Spleen (tissue), 7 donors: Measurements from ENCODE around the gene PRRX1.

Source experiments
- POLR2AphosphoS5 ChIP-seq, 3 donors: sonication (generic); formaldehyde crosslinking; IDR thresholded peaks; one replicate each; pipeline ENCODE4 v1.5.1; 2017; ENCODE audit warnings: antibody characterized with exemption in 3 of 3
- TF ChIP-seq, protein P1 (sequence below), 11 experiments: fragments of 200-600 bp in 7 of 11; fragments of 450-650 bp in 4 of 11; sonication (generic) in 4 of 11; IDR thresholded peaks in 8 of 11; conservative IDR thresholded peaks in 3 of 11; 1 replicate in 7 of 11; 2 replicates in 4 of 11; pipeline versions ENCODE4 v1.4.0 to v1.8.0; 2016 to 2021; ENCODE audit warnings: antibody characterized with exemption in 11 of 11, inconsistent platforms in 4 of 11, mild to moderate bottlenecking in 1 of 11
- donor health status: DM: no; HTN: no; CAD: no; lungs with moderate emphysema.
- donor health status: DM: no; HTN: no; CAD: no.
- donor health status: DM: no; HTN: no; CAD: no.

DNA sequence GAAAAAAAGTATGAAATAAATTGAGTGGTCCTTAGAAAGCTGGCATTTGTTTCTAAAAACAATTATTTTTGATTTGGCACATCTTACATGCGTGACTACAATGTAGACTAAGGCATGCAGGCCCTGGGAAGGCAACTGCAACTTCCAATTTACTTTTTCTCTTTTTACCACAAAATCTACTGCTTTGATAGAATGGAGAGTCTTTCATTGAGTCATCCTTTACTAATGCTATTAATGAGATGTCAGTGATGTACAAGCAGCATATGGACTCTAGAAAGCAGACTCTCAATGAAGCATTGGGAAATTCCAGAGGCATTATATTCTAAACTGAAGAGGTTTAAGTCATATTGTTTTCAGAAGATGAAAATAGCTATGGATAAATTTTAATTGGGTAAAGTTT, 29.6 kb upstream of the PRRX1 start:
- TF ChIP-seq, protein P1, sequence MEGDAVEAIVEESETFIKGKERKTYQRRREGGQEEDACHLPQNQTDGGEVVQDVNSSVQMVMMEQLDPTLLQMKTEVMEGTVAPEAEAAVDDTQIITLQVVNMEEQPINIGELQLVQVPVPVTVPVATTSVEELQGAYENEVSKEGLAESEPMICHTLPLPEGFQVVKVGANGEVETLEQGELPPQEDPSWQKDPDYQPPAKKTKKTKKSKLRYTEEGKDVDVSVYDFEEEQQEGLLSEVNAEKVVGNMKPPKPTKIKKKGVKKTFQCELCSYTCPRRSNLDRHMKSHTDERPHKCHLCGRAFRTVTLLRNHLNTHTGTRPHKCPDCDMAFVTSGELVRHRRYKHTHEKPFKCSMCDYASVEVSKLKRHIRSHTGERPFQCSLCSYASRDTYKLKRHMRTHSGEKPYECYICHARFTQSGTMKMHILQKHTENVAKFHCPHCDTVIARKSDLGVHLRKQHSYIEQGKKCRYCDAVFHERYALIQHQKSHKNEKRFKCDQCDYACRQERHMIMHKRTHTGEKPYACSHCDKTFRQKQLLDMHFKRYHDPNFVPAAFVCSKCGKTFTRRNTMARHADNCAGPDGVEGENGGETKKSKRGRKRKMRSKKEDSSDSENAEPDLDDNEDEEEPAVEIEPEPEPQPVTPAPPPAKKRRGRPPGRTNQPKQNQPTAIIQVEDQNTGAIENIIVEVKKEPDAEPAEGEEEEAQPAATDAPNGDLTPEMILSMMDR (IDR thresholded peaks at IDR 0.05 in 8 of 11, conservative IDR thresholded peaks at IDR 0.05 in 3 of 11): no peak
- TF ChIP-seq POLR2AphosphoS5 (IDR thresholded peaks at IDR 0.05): no peak
